Endothelial cell of coronary artery (primary cell): ENCODE measurements around the gene BTBD18. TPM values are rescaled to one million over a fixed set of nuclear protein-coding genes. Genes with fewer than 3 reads are reported as not detected.

Source experiments
- total RNA-seq: library from RNA; depleted of rRNA; stranded (reverse); fragments of >200 nt; gene quantifications from 2 replicates; pipeline ENCODE4 v1.2.3, GENCODE V29; 2014

Gene BTBD18, protein sequence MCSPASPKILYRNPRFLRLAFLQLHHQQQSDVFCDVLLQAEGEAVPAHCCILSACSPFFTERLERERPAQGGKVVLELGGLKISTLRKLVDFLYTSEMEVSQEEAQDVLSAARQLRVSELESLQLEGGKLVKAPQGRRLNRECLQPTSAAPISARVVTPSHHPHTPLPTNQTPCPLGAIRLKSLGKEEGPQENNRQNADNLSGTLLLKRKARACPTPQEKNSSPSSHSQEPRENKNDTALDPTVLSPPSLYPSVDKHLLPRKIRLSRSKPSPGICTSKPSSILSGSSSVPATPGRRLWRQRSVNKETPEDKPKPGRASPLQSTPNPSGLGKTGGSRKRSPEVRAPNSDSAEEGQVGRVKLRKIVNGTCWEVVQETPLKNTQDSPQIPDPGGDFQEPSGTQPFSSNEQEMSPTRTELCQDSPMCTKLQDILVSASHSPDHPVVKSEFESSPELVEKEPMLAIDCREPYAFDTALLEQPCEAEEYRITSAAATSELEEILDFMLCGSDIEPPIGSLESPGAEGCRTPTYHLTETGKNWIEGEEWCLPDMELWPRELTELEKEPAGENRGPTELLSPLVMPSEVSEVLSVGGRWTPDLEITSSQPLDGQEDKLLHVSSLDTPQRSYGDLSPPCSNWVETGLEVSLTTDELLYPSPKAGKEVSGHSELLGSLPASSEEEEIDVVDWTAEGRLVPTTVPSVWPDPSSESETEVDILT
- total RNA-seq: not detected in 2 replicates

DNA sequence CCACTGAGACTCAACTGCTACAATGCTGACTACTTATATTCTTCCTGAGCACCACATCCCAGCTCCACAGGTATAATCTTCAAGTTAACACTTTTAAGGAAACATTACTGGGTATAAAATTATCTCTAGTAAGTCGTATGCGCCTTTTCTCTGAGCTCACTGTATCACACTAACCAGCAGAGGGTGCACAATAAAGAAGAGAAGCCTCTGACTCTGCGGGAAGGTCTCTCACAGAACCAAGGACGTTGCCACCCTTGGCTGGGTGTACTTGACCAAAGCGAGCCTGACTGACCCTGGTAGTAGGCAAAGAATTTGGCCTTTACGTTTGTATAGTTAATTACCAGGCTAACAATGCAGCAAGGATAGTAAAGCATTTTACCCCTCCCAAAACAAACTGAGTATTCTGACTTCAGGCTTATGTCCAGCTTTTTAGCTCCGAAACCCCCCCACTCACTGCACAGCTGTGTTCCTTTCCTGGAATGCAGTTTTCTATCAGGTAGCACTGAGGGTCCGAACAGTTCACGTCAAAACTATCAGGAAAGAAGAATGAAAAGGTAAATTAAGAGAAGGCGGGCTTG, at the start of gene BTBD18:
BTBD18 (minus strand) TSS at position 144 of the 578 bp plus-strand sequence. CDS start 631 bp downstream, outside the sequence.

DNA sequence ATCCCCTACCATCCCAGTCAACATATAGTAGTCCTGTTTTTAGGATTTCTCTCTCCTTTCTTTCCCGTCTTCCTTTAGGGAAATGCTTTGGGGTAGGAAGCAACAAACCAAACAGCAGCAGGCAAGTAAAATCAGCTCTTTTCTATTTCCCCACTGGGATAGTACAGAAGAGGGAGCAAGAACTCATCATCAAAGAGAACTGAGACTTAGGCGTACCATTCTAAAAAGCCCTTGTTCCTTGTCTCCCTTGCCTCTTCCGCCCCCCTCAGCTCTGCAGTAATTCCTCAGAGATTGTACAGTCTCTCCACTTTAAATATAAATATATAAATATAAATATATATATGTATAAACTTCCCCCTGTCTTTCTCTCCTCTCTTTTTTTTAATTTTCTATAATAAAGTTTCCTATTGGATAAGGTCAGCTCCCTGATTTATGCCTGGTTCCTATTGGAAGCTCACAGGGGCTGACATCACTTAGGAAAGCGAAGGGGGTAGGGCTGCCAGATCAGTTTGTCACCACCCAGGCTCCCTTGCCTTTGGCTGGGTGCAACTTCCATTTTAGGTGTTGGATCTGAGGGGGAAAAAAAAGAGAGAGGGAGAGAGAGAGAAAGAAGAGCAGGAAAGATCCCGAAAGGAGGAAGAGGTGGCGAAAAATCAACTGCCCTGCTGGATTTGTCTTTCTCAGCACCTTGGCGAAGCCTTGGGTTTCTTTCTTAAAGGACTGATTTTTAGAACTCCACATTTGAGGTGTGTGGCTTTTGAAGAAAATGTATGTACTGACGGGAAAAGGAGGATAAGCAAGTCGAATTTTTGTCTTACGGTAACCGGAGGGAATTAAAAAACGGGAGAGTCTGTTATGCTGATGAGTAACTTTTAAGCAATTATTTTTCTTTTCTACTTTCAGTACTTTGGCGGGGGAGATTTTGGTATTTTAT, 9.9 kb upstream of the BTBD18 start, which contains the start of gene CTNND1:
CTNND1 (plus strand) TSS at position 502 of the 934 bp plus-strand sequence. CDS start 29,677 bp downstream, outside the sequence.

DNA sequence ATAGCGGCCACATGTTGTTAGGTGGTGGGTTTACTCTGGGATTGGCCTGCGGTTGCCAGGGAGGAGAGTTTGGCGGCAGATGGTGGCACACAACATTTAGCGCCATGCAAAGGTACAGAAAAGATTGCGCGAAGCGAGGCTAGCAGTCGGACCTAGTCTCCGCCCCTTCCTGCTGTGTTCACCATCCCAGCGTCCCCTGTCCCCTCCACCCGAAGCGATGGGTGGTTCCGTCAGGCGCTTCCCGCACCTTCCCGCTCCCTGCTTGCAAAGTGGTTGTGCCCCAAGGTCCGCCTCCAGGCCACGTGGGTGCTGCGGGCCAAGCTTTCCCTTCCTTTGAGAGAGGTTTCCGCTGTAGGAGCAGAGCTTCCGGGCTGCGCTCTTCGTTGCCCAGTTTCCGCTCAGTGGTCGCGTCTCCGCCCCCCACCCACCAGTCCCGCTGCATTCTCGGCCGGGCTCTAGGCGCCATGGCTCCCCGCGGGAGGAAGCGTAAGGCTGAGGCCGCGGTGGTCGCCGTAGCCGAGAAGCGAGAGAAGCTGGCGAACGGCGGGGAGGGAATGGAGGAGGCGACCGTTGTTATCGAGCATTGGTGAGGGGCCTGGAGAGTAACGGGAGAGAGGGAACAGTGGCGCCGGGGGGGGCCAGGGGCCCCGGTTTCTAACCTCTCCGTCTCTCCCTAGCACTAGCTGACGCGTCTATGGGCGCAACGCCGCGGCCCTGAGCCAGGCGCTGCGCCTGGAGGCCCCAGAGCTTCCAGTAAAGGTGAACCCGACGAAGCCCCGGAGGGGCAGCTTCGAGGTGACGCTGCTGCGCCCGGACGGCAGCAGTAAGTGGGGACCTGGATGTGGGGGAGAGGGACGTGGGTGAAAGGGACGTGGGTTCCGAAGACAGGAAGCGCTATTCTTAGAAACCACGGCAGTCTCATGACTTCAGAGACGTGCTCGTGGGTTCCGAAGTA, 10.2 kb downstream of the BTBD18 start, which contains the start of gene SELENOH:
SELENOH (plus strand) TSS at position 360 of the 955 bp plus-strand sequence; CDS start at position 465, 105 bp downstream.

DNA sequence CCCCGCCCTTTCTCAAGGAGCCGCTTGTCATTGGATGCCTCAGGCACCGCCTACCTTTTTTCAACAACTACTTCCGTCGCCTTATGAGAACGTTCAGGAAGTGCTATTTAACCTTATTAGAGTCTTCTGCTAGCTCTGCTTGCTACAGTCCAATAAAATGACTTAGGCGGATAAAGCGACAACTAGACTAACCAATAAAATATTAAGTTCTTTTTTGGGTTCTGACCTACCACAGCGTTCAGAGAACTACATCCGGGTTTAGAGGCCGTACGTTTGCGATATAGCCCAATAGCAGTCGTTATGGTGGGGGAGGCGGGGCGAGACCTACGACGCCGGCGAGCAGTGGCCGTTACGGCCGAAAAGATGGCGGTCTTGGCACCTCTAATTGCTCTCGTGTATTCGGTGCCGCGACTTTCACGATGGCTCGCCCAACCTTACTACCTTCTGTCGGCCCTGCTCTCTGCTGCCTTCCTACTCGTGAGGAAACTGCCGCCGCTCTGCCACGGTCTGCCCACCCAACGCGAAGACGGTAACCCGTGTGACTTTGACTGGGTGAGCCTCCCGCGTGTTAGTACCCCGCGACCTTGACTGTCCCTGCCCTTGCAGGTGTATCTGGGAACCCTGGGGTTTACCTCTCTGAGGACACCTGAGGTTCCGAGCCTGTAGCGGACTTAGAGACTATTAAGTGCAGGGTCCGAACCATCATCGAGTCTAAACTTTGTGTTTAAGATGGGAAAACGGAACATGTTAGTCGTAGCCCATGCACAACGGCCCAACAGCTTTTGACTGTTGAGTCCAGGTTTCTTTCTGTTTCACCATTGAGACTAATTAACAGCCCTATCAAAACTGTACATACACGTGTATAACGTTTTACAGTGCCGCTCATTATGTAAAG, 39.1 kb downstream of the BTBD18 start, which contains the start of gene TMX2:
TMX2 (plus strand) TSS at position 338 of the 895 bp plus-strand sequence; CDS start at position 364, 26 bp downstream.

DNA sequence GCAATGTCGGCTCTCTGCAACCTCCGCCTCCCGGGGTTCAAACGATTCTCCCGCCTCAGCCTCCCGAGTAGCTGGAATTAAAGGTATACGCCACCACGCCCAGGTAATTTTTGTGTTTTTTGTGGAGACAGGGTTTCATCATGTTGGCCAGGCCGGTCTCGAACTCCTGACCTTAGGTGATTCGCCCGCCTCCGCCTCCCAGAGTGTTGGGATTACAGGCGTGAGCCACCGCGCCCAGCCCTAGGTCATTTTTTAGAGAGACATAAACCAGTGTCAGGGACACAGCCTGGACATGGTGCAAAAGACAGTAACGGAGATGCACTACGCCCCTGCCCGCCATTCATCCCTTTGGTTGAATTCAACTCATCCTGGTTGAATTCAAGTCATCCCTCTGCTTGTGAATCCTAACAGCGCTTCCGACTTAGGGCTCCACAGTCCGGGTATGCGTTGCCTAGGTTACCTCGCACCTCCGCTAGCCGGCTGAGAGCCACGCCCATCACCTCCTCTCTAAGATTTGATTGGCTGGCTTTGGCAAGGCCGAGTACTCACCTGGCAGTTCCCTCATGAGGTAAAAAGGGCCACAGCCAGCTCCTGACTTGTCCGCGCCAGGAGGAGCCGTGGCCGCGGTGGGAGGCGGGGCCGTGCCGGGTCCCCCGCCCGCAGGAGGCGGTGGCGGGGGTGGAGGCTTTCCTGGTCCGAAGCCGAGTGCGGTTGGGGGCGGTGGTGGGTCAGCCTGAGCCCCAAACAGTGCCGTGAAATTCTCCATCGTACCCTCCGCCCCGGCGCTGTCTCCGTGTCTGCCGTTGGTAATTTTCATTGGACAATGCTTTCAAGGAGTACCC, 40.0 kb downstream of the BTBD18 start, which contains the start of gene MED19:
MED19 (minus strand) TSS at position 802 of the 842 bp plus-strand sequence; CDS start at position 766, 36 bp downstream.

Other genes with a start within 250 kb of the BTBD18 start
- 10.6 and 11.7 TPM in 2 replicates for gene SLC43A1, start 236.1 kb downstream of the BTBD18 start, total RNA-seq
- 37.5 and 109 TPM in 2 replicates for gene TIMM10, start 221.1 kb downstream of the BTBD18 start, total RNA-seq
- not detected in 2 replicates for gene SMTNL1, start 214.2 kb downstream of the BTBD18 start, total RNA-seq
- gene UBE2L6, start 184.1 kb downstream of the BTBD18 start, total RNA-seq: 17.4 and 40.3 TPM in 2 replicates
- gene SERPING1, start 154.1 kb downstream of the BTBD18 start, total RNA-seq: 0.09 and 0.56 TPM in 2 replicates
- 0.18 and 0.28 TPM in 2 replicates for gene YPEL4, start 101.9 kb downstream of the BTBD18 start, total RNA-seq
- gene CLP1, start 94.1 kb downstream of the BTBD18 start, total RNA-seq: 21.7 and 22.6 TPM in 2 replicates
- gene ZDHHC5, start 83.7 kb downstream of the BTBD18 start, total RNA-seq: 31.5 and 37.3 TPM in 2 replicates
- gene MED19, start 39.6 kb downstream of the BTBD18 start, total RNA-seq: 13.9 and 19.1 TPM in 2 replicates
- 52.0 and 55.1 TPM in 2 replicates for gene TMX2, start 39.2 kb downstream of the BTBD18 start, total RNA-seq
- gene SELENOH, start 10.3 kb downstream of the BTBD18 start, total RNA-seq: 65.7 and 70.2 TPM in 2 replicates
- 184 and 247 TPM in 2 replicates for gene CTNND1, start 10.0 kb upstream of the BTBD18 start, total RNA-seq